Smooth muscle cell (in vitro differentiated cells): Measurements from ENCODE around the gene AMN1. TPM values are rescaled to one million over a fixed set of nuclear protein-coding genes. Genes with fewer than 3 reads are reported as not detected.
"Not testable (repeated sequence)": the region's sequence is repeated elsewhere in the genome, so short reads cannot be mapped to it uniquely, and the experiment has no call there.

Experiments used
- DNase-seq: peaks from one replicate; lab custom pipeline; 2025; ENCODE audit not compliant: unreplicated experiment; lab: John Stamatoyannopoulos, UW
- H2AFZ ChIP-seq: fragments of 200-600 bp; sonication (generic); 2 replicates; pipeline ENCODE4 v1.6.0; 2016; ENCODE audit warnings: antibody characterized with exemption, low read depth, mild to moderate bottlenecking
- H3F3A ChIP-seq: fragments of 200-600 bp; sonication (generic); 2 replicates; pipeline ENCODE4 v1.6.0; 2017; ENCODE audit warnings: antibody characterized with exemption, low read depth
- H3K27ac ChIP-seq: fragments of 200-600 bp; sonication (generic); 2 replicates; pipeline ENCODE4 v1.5.1; 2016; ENCODE audit warnings: low read depth, mild to moderate bottlenecking
- H3K27me3 ChIP-seq: fragments of 200-600 bp; sonication (generic); 2 replicates; pipeline ENCODE4 v1.6.1; 2016; ENCODE audit warnings: low read depth, mild to moderate bottlenecking
- H3K36me3 ChIP-seq: fragments of 200-600 bp; sonication (generic); 2 replicates; pipeline ENCODE4 v1.5.1; 2016; ENCODE audit warnings: low read depth
- H3K4me1 ChIP-seq: fragments of 200-600 bp; sonication (generic); 2 replicates; pipeline ENCODE4 v1.5.1; 2016; ENCODE audit warnings: low read depth
- H3K4me2 ChIP-seq: fragments of 200-600 bp; sonication (generic); 2 replicates; pipeline ENCODE4 v1.6.0; 2016; ENCODE audit warnings: mild to moderate bottlenecking
- H3K4me3 ChIP-seq: fragments of 200-600 bp; sonication (generic); 2 replicates; pipeline ENCODE4 v1.5.1; 2016; ENCODE audit warnings: mild to moderate bottlenecking
- H3K79me2 ChIP-seq: fragments of 200-600 bp; sonication (generic); 2 replicates; pipeline ENCODE4 v1.6.0; 2016; ENCODE audit warnings: low read depth, mild to moderate bottlenecking
- H3K9ac ChIP-seq: fragments of 200-600 bp; sonication (generic); 2 replicates; pipeline ENCODE4 v1.6.0; 2016; ENCODE audit warnings: low read depth
- H3K9me3 ChIP-seq: fragments of 200-600 bp; sonication (generic); replicated peaks from 2 replicates; pipeline ENCODE4 v1.5.1; 2016; ENCODE audit warnings: low read depth
- H4K20me1 ChIP-seq: fragments of 200-600 bp; sonication (generic); 2 replicates; pipeline ENCODE4 v1.6.0; 2016; ENCODE audit warnings: low read depth
- CTCF ChIP-seq: fragments of 200-600 bp; sonication (generic); IDR thresholded peaks from 2 replicates; pipeline ENCODE4 v1.5.1; 2017; ENCODE audit warnings: borderline replicate concordance, mild to moderate bottlenecking, antibody characterized with exemption; ENCODE audit not compliant: insufficient read depth, poor library complexity, severe bottlenecking
- WGBS: methylation state at CpG from one replicate; pipeline ENCODE4 v1.1.7; 2016; ENCODE audit warnings: low lambda C conversion rate; 5-methylcytosine and 5-hydroxymethylcytosine counted together
- polyA plus RNA-seq: library from polyadenylated mRNA; unstranded; fragments of >200 nt; fragmentation: Nextera tagmentation; extraction: Ambion mirVana; gene quantifications from 2 replicates; pipeline ENCODE4 v1.2.1, GENCODE V29; 2016
- total RNA-seq: library from RNA; depleted of rRNA; stranded (reverse); fragments of >200 nt; gene quantifications from 2 replicates; pipeline ENCODE4 v1.2.3, GENCODE V29; 2014

Gene AMN1
- total and polyA plus RNA-seq, 2 experiments from 2014 or later, result 7.3 to 12.0 TPM

DNA sequence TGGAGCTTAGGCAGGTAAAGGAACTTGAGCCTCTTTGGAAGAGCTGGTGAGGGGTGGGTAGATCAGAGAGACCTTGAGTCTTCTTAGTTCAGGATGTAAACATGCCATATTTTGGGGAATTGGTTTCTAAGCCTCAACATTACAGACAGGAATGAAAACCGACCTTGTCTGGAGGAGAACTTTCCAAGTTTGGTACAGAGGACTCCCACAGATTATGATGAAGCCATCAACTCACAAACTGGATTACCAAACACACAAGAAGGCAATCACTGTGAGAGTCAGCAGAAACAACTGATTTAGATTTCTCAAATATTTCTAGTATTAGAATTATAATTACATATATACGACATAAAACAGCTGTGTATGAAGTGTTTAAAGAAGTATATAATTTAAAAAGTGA, 22.3 kb upstream of the AMN1 start:
- Histone ChIP-seq H3K27ac (no peak overlapping the region), H4K20me1 (no peaks in the 10 kb centered on the region), H3K9ac (no peak overlapping the region), H3K79me2 (no peaks in the 10 kb centered on the region), H3K4me2 (no peak overlapping the region), H3K4me3 (no peak overlapping the region), H3F3A (peaks cover 6% of the 10 kb centered on the region), H3K4me1 (no peaks in the 10 kb centered on the region), H2AFZ (no peak overlapping the region), H3K9me3 (no peaks in the 10 kb centered on the region), H3K27me3 (no peaks in the 10 kb centered on the region), H3K36me3 (no peaks in the 10 kb centered on the region)
- TF ChIP-seq CTCF, result no peak
- no peak for DNase-seq
- 89% methylated on average over 2 of the region's 2 CpGs for WGBS

DNA sequence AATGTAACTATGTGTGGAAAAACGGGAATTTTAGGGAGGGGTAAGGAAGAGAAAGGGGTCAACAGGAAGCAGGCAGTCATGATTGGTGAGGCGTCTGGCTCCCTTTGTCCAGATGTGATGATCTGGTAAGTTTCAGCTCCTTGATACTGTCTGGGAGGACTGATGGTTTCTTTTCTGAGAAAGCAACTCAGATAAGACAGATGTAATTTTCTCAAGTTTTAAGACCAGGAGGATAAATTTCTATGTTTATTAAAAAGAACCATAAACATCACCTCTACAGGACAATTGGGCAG, 21.9 kb upstream of the AMN1 start:
- Histone ChIP-seq H4K20me1 (no peaks in the 10 kb centered on the region), H3K27ac (no peak overlapping the region), H2AFZ (no peak overlapping the region), H3K9me3 (no peaks in the 10 kb centered on the region), H3K27me3 (no peaks in the 10 kb centered on the region), H3K4me3 (no peak overlapping the region), H3K9ac (no peak overlapping the region), H3K4me1 (no peaks in the 10 kb centered on the region), H3K36me3 (no peaks in the 10 kb centered on the region), H3K4me2 (no peak overlapping the region), H3K79me2 (no peaks in the 10 kb centered on the region), H3F3A (peaks cover 6% of the 10 kb centered on the region)
- 58% methylated on average over 2 of the region's 2 CpGs for WGBS
- DNase-seq, result no peak
- no peak for TF ChIP-seq CTCF

- Histone ChIP-seq H4K20me1 (no peaks in the 10 kb centered on the region), H2AFZ (no peak overlapping the region), H3K4me1 (no peaks in the 10 kb centered on the region), H3K27me3 (no peaks in the 10 kb centered on the region), H3F3A (peaks cover 6% of the 10 kb centered on the region), H3K9me3 (no peaks in the 10 kb centered on the region), H3K4me2 (no peak overlapping the region), H3K36me3 (no peaks in the 10 kb centered on the region), H3K4me3 (no peak overlapping the region), H3K79me2 (no peaks in the 10 kb centered on the region), H3K9ac (peak overlapping the region; percentile 53), H3K27ac (peak overlapping the region; percentile 91)
- 42% methylated on average over 5 of the region's 5 CpGs for WGBS
- DNase-seq, result no peak
- TF ChIP-seq CTCF, result no peak
Observed at GRCh38 chr12:31749024-31749704, 20.3 kb upstream of the AMN1 start.

DNA sequence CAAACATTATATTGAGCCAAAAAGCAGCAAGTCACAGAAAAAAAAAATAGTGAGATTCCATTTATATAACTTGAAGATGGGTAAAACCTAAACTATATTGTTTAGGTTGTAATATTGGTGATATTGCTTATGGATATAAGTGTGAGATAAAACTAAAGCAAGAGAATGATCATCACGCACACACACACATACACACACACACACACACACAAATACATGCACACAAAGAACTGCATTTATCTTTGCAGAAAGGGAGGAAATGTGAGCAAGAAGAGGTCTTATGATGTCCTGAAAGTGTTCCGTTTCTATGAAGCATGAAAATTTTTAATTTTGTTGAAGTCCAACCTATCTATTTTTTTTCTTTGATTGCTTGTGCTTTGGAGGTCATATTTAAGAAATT, 16.4 kb upstream of the AMN1 start:
- Histone ChIP-seq H3F3A (peaks cover 6% of the 10 kb centered on the region), H3K36me3 (no peaks in the 10 kb centered on the region), H3K4me2 (no peak overlapping the region), H3K4me1 (no peaks in the 10 kb centered on the region), H3K9ac (no peak overlapping the region), H2AFZ (no peak overlapping the region), H3K79me2 (no peaks in the 10 kb centered on the region), H3K4me3 (no peak overlapping the region), H4K20me1 (no peaks in the 10 kb centered on the region), H3K9me3 (no peaks in the 10 kb centered on the region), H3K27me3 (no peaks in the 10 kb centered on the region), H3K27ac (no peak overlapping the region)
- no peak for DNase-seq
- WGBS, result 95% methylated on average over 2 of the region's 2 CpGs
- TF ChIP-seq CTCF, result no peak

DNA sequence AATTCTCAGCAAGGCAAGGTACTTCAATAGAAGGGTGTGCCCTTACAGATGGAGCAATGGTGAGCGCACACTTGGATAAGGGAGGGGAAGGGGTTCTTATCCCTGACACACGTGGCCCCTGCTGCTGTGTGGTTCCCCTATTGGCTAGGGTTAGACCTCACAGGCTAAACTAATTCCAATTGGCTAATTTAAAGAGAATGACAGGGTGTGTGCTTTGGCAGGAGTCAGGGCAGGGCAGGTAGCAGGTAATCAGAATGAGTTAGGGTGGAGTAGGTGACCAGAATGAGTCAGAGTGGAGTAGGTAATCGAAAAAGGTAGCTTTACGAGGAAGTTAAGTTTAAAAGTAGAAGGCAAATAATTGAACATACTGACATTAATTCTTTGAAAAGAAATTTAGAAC, 15.5 kb upstream of the AMN1 start:
- not testable (repeated sequence) for H3K9me3 ChIP-seq, H3K27ac ChIP-seq, H3K4me3 ChIP-seq, H4K20me1 ChIP-seq, H3F3A ChIP-seq, H3K36me3 ChIP-seq, H3K79me2 ChIP-seq, H2AFZ ChIP-seq, H3K9ac ChIP-seq, DNase-seq, H3K4me2 ChIP-seq, H3K4me1 ChIP-seq, H3K27me3 ChIP-seq
- 82% methylated on average over 4 of the region's 4 CpGs for WGBS
